GM21717 (cell line): ENCODE data around the gene GNRHR.
"Not testable (repeated sequence)": the region's sequence is repeated elsewhere in the genome, so short reads cannot be mapped to it uniquely, and the experiment has no call there.

Experiments used
- ATAC-seq: cut with Tn5 transposase; IDR thresholded peaks from one replicate; pipeline ENCODE4 v1.9.1; 2021; ENCODE audit warnings: mild to moderate bottlenecking, moderate library complexity; ENCODE audit not compliant: unreplicated experiment

Gene GNRHR, protein sequence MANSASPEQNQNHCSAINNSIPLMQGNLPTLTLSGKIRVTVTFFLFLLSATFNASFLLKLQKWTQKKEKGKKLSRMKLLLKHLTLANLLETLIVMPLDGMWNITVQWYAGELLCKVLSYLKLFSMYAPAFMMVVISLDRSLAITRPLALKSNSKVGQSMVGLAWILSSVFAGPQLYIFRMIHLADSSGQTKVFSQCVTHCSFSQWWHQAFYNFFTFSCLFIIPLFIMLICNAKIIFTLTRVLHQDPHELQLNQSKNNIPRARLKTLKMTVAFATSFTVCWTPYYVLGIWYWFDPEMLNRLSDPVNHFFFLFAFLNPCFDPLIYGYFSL

DNA sequence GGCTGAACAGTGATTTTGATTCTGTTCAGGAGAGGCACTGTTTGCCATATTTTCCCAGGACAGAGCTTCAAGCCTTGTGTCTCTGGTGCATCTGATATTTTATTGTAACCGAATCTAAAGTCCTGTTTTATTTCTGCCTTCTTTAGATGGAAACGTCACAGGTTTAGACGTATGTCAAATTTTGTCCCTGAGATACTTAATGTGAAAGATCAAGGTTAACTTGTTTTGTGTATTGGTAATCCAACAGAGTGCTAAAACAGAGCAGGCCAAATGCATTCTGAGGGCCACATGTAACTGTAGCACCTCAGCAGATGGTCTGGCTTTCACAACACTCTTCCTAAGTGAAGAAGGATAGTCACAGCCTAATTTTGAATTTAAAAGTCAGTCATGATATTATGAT is at the start of gene GNRHR:
Gene GNRHR, minus strand, starts transcription at position 101 of the 400 bp plus-strand sequence. Its CDS starts 53 bp downstream, at position 48.
- no peak for ATAC-seq

DNA sequence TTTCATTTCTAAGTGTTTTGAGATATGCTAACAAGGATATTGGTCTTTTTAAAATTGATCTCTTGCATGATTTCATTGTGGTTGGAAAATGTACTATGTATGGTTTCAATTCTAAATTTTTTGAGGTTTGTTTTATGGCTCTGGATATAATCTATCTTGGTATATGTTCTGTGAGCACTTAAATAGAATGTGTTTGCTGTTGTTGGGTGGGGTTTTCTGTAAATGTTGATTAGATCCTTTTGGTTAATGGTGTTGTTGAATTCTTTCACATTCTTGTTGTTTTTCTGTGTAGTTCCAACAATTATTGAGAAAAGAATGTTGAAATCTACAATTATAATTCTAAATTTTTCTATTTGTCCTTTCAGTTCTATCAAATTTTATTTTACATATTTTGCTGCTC is 42.6 kb upstream of the GNRHR start:
- ATAC-seq = no peak

DNA sequence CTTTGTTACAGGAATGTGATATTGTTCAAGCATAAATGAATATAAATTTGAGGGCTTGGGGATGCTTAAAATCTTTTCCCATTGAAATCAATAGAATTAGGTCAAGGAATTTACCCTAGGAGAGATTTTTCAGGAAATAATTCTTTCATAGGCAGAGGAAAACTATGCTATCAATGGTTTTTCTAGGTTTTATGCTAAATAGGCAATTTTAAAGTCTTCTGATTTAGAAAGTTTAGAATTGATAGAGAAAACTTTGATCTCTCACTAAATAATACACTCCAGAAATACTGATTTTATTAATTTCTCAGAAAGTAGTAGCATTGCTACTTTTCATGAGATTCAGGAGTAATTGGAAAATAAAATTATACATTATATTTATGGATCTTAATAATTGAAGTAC is 36.5 kb upstream of the GNRHR start:
- ATAC-seq = no peak

DNA sequence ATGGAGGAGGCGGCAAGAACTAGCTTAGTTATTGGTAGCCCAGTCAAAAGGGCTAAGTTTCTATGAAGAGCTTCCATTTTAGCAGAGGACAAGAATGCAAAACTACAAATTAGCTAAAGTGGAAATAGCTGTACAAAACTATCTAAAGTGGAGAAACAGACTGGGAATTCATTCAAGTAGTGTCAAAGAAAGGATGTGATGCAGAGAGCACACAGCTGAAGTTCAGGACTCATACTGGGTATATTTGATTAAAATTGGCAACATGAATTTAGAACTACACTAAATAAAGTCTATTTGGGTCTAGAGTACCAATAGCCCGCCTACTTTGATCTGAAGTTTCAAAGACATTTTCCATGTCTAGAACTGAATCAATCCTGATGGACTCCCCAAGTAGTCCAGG is 33.1 kb upstream of the GNRHR start:
- no peak for ATAC-seq

DNA sequence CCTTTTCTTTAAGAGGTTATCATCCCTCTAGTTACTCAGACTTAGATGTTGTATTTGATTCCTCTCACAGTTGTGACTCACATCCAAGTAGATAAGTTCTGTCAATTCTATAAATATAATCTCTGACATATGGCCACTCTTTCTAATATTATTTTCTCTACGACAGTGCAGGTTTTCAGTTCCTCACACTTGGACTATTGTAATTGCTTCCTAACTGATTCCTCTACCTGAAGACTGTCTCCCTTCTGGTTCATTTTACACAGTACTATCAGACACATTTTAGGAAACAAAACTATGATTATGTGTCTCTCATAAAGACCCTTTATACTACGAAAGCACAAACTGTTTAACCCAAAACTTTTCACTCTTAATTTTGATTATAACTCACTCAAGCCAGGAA is 31.3 kb upstream of the GNRHR start:
- ATAC-seq = no peak

DNA sequence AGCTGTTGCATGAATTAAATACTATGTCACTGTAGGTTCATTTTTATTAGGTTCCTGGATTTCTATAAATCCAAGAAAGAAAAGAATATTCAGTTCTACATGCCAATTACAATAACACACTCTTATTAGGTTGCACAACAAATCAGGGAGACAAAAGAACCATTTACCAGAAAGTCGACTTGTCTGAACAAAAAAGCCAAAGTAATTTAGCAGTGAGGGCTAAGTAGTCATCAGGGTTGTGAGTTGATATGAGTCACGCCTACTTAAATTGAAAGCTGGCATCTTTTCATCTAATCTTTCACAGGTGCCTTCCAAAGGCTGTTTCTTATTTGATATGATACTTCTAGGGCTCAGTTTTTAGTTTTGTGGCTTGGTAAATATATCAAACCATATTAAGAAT is 25.4 kb upstream of the GNRHR start:
- no peak for ATAC-seq

DNA sequence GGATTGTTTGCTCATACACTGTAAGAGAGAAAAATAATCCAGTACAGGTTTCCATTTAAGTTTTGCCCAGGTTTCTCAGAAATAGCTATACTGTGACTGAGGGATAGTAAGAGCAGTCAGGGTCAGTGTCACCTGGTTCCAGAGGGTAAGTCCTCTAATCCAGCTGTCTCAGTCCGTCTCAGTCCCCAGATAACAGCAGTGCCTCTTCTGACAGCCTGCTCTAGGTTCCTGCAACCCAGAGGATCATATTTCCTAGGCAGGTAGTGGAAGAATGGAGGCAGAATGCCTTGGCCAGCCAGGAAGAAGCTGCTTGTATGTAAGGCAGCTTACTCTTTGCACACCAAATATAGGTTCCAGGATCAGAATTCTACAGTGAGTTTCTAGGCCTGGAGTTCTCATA is 22.6 kb upstream of the GNRHR start:
- ATAC-seq = no peak

DNA sequence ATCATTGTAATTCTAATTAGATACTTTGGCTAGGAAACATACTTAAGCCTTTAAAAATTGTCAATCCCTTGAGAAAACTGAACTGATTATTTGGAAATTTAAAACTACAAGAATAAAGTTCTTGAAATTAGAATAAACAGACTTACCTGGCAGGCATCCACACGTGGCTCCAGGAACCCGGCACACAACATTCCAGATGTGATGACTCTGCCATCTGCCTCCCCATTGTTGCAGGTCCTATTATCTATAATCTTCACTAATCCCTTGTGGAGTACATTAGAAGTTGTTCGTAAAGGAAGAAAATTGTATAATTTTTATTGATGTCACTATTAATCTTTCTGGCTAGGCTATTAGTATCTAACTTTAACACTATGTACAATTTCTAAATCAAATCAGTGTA is 16.2 kb upstream of the GNRHR start:
- no peak for ATAC-seq

DNA sequence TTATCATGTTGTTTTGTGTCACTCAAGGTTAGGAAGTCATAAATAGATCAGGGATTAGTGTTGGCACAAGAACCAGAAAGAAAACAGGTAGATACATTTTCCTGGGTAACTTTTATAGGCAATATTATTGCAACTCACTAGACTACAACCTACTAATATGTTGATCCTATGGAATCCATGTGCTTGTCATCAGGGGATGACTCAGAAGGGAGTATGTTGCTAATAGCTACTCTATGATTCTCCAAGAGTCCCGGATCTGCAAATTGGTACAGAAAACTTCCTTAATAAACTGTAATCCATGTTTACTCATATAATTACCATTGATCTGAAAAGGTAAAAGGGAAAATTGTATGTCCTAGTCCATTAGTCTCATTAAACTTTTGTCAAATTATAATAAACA is 11.7 kb upstream of the GNRHR start:
- ATAC-seq = no peak

DNA sequence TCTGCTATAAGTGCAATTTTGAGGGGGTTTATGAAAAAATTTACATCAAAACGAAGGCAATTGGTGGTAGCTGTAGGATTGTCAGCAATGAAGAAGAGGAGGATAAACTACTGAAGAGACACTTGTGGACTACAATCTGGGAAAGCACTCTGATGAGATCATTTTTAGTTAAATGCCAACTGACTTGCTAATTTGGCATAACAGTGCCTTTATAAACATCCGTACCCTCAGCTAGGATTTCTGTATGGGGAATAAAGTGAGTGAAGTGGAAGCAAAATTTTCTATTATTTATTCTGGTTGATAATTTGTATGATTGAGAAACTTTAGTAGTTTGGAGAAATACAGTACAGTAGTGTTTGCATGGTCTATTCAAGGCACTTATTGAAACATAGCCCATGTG is 11.2 kb upstream of the GNRHR start:
- no peak for ATAC-seq

DNA sequence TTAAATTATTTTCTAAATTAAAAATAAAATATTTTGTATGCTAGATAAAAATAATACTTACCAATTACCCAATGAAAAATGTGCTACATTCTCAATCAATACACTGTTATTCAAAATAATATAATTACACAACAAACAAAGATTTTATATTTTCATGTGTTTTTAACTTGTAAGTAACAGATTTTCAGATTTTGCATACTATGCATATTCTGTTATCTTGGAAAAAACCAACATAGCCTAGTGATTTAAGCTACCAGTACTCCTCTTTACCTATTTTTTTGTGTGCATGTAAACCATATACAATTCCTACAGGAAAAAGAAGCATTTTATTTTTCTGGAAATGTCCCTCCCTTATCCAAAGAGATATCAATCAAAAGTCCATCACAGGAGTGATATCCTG is 10.0 kb upstream of the GNRHR start:
- no peak for ATAC-seq

DNA sequence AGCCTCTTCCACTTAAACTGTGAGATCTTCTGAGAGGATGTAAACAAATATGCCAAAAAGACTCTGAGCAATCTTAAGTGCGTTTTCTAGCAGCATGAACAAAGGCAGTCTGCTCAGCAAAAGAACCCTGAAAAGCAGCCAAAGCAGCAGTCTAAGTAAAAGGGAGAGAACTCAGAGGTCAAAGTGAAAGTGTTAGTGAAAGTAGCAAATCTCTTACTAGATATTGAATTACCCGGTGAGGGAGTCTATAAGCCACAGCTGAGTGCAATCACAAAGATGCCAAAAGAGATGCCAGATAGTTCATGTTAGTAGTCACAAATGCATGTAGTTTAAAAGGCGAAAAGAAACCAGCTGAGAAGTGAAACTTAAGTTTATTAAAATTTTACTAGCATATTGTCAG is 7.9 kb upstream of the GNRHR start:
- peak; percentile 99 for ATAC-seq

DNA sequence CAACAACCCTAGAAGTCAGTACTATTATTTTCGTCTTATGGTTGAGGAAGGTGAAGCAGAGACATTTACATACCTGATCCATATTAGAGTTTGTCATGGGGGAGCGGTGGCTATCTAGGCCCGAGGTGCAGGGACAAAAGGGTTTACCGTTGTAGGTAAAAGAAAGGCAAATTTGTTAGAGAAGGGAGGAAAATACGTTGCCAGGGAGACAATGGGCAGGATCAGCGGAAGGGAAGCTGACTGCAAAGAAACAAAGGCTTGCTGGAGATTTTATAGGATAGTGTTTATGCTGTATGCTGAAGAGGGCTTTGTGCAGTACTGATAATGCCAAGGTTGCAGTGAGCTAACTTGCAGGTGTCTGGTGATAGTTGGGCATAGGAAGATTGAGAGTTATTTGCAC is 2.8 kb upstream of the GNRHR start:
- ATAC-seq = not testable (repeated sequence)

DNA sequence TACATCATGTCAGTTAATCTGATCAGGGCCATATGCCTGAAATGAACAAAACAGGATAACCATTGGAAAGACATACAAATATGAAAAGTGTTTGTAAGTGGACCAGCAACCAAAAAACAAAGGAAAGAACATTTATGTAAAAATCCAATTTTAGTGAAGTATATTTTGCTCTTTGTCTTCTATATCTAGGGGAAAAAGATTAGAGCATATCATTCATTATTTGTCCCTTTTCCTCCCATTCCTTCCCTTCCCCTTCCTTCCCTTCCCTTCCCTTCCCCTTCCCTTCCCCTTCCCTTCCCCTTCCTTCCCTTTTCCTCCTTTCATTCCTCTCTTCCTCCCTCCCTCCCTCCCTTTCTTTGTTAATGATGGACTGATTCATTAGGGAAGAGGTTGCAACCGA is 1.8 kb upstream of the GNRHR start:
- ATAC-seq = no peak

DNA sequence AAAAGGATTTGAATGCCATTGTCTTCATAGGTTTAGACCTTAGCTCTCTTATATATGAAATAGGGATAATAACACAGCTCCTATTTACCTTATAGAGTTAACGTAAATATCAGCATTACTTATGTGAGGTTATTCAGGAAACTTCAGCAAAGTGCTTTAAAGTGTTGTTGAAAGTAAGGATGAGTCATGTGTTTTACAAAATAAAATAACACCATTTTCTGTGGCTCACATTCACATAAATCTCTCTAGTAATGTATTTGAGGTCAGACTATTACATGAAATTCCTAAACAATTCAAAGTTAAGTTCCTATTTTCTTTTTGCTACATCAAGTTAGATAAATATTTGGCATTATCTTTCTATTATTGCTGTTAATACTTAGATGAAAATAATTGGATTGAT is 2.9 kb downstream of the GNRHR start:
- ATAC-seq = no peak

DNA sequence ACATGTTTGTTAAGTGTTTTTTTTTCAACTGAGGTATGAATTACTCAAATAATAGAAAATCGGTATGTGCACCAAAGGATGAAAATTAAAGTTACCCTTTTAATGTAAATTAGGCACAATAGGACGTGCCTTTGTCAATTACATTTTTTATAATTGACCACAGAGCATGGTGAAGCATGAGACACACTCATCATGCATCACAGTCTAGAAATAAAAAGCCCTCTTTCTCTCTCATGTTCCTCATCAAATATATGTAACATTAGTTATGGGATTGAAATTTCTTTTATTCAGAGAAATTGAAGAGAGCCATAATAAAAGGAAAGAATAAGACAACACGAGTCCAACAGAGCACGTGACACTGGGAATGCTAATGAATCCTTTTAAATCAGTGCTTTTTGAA is 3.5 kb downstream of the GNRHR start:
- ATAC-seq = no peak

DNA sequence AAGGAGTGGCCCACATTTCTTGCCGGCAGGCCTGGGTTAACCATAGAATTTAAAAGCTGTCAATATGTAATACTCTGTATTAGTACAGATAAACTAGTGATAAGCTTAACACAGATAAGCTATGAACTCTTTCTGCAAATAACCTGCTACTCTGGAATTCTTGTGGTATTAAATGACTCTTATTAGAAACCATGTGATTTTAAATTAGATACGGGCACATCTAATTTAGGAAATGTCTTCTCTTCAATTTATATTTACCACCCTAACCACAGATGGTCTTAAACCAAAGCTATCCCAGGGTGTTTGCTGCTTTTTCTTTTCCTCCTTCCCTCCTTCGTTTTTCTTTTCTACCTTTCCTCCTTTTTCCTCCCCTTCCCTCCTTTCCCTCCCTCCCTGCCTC is 4.9 kb downstream of the GNRHR start:
- no peak for ATAC-seq

DNA sequence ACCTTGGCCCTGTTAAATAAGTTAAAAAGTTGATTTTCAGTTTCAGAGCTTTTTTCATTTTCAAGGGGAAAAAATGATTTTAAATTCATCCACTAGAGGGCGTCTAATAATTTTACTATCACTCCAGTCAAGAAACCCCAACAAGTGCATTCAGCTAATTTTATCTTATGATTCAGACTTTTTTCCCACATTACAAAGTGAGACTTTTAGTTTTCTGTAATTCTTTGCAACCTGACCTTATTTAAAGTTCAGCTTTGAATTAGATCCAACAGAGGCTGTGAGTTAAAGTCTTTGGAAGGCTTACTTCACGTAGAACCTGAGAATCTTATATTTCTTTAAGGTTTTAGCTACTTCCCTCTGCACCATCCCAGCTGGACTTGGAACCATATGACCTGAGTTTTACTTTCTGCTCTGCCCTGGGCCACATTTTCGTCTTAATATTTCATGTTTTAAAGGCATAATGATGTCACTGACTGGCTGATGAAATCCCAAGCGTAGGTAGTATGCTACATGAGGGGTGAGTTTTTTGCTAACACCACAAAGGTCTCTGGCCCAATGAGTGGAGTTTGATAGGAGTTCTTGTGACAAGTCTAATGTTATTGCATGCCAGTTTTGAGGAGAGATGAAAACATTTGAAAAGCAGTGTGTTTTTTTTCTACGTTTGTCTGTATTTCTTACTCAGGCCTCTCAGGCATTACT is 7.2 kb downstream of the GNRHR start:
- peak; percentile 58 for ATAC-seq

DNA sequence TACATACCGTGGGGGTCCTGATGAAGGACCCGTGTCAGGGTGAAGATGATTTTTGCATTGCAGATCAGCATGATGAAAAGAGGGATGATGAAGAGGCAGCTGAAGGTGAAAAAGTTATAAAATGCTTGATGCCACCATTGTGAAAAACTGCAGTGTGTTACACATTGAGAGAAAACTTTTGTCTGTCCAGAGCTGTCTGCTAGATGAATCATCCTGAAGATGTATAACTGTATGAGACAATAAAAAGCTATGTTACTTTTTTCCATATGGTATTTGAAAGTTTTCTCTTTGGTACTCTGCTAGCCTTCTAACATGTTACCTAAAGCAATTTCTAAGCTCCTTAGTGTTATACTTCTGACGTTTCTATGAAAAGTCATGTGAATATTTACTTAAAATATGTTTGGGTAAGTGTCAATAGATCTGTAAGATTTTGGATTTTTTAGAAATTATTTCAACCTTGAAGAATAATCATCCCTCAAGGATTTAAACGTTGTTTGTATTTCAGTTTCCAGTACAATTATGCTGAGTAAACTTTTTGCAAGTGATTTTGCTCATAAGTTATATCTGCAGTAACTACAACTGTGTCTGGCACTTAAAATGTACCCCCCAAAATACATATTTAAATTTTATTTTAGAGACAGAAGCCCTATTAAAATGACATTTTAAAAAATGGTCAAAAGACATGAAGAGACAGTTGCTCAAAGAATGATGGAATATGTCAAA is 9.5 kb downstream of the GNRHR start:
- ATAC-seq = no peak

DNA sequence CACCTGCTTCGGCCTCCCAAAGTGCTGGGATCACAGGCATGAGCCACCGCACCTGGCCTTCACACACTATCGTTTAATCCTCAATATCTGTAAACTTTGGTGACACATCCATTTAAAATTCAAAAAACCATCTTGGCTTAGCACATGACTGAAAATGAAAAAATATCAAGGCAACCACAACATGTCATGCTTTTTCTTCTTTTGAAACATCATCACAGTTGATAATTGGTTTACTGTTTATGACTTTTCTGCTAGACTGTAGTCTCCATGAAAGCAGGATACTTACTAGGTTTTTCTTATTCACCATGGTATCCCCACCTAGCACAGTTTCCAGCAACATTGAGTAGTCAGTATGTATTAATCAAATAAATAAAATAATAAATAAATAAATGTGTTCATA is 11.0 kb downstream of the GNRHR start:
- ATAC-seq = no peak

DNA sequence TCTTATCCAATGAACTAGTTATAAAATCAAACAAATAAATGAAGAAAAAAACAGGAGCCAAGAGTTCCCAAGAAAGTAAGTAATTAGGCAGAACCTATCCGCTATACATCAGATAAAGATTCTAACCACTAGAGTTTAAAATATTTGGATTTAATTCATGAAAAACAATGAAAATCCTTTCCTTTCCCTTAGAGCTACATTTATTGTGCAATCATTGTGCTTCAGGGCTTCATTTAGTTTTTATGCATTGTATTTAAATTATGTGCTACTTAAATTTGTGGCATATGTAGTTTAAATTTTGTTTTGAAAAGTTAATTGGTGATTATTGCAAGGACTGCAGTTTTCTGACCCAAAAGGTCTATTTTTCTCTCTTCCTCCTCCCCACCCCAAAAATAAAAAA is 17.9 kb downstream of the GNRHR start:
- ATAC-seq = no peak

DNA sequence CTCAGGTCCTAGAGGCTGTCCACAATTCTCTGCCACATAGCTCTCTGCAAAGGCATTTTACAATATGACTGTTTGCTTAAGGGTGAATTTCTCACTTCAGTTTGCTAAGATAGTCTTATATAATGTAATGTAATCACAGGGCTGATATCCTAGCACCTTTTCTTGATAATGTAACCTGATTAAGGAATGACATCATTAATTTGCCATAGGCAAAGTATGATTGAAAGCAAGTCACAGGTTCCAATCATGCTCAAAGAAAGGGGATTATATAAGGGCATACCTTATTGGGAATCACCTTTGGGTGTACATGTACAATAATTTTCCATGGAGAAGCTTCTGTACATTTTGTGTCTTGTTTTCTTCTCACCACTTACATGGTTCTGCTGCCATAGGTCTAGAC is 18.9 kb downstream of the GNRHR start:
- no peak for ATAC-seq
